Measurements from ENCODE around the gene EXOC6B. TPM values are rescaled to one million over a fixed set of nuclear protein-coding genes. Genes with fewer than 3 reads are reported as not detected.

EXOC6B gene
- total and polyA plus RNA-seq, 8 donors: 2.4 to 19.2 (median 11.3) TPM

GRCh38 chr2:72176281-72176680, 649.6 kb downstream of the EXOC6B start:
- Histone ChIP-seq H3K27ac (no peak overlapping the region), H3K9me3 (no peaks in the 10 kb centered on the region), H3K4me3 (no peak overlapping the region), H3K27me3 (no peaks in the 10 kb centered on the region), H3K36me3 (peaks cover 0 to 3% (median 0%) of the 10 kb centered on the region in 3 donors), H3K4me1 (no peaks in the 10 kb centered on the region)
- WGBS, 2 donors: 71 to 73% methylated on average over 1 of the region's 1 CpG
- intact Hi-C loops (cut with DNase I): no loop called here
- TF ChIP-seq CTCF (IDR thresholded peaks at IDR 0.05): no peak
- FAIRE-seq (no peak), DNase-seq (no peak), ATAC-seq (no peak)

- TF ChIP-seq CTCF (IDR thresholded peaks at IDR 0.05): no peak
- FAIRE-seq (no peak), DNase-seq (no peak), ATAC-seq (no peak)
- Histone ChIP-seq H3K4me1 (no peaks in the 10 kb centered on the region), H3K36me3 (peaks cover 0 to 3% (median 0%) of the 10 kb centered on the region in 3 donors), H3K4me3 (no peak overlapping the region), H3K27me3 (no peaks in the 10 kb centered on the region), H3K27ac (no peak overlapping the region), H3K9me3 (no peaks in the 10 kb centered on the region)
- 87 to 91% methylated on average over 4 of the region's 4 CpGs for WGBS, 2 donors
- intact Hi-C loops (cut with DNase I): no loop called here
These were observed 650.2 kb downstream of the EXOC6B start for GRCh38 chr2:72175636-72176035.

DNA sequence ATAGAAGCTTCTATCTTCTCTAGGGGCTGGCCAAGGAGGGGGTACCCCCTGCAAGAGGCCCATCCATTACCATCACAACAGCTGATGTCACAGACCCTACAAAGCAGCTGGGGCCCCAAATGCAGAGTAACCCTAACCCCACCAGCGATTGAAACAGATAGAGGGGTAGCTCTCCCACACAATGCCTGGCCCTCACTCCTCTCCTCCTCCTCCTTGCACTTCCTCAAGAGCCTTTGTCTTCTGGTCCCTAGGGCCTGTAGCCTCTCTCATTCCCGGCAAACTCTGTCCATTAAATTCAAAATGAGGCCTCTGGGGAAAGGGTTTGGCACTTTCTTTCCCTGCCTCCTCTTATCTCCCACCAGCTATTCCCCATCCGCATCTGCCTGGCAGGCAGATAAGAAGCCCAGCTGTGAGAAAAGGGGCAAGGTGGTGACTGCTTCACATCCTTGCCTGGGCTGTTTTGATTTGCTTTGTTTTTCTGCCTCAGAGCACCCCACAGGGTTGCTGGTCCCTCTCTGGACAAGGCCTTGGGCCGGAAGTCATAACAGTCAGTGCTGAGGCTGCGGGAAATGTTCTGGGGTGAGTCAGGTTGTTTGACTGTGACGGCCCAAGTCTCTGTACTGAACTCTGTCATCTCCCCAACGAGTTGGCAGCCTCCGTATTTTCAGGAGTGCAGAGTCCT, 652.1 kb downstream of the EXOC6B start:
- H3K27ac ChIP-seq: no peak overlapping the region
- DNase-seq (no peak), ATAC-seq (no peak), FAIRE-seq (no peak)
- H3K36me3 ChIP-seq: peaks cover 0 to 3% (median 0%) of the 10 kb centered on the region in 3 donors
- no peaks in the 10 kb centered on the region for H3K4me1 ChIP-seq
- 64 to 65% methylated on average over 8 of the region's 8 CpGs for WGBS, 2 donors
- no peak overlapping the region for H3K4me3 ChIP-seq
- TF ChIP-seq CTCF (IDR thresholded peaks at IDR 0.05): no peak
- intact Hi-C loops (cut with DNase I): no loop called here
- H3K27me3 ChIP-seq: no peaks in the 10 kb centered on the region
- H3K9me3 ChIP-seq: no peaks in the 10 kb centered on the region

DNA sequence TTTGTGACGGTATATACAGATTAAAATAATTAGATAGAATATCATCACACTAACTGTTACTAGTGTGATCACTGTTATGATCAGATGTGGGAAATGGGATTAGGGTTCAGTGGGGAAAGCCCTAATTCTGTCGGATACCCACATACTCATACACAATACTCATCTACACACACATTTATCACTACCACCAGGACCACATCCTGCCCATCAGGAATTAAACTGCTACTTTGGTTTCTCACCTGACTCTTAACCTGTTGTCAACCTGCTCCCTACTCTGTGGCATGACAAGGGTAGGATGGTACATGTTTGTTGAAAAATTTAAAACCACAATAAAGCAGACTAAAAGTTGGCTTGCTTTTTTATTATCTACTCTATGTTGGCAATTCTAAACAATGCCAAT, 653.4 kb downstream of the EXOC6B start:
- WGBS, 2 donors: 85 to 91% methylated on average over 2 of the region's 2 CpGs
- no peak for DNase-seq
- no peaks in the 10 kb centered on the region for H3K27me3 ChIP-seq
- H3K4me3 ChIP-seq: no peak overlapping the region
- H3K4me1 ChIP-seq: no peaks in the 10 kb centered on the region
- TF ChIP-seq CTCF (IDR thresholded peaks at IDR 0.05): no peak
- no peak overlapping the region for H3K27ac ChIP-seq
- intact Hi-C loops (cut with DNase I): no loop called here
- no peaks in the 10 kb centered on the region for H3K9me3 ChIP-seq
- no peak for ATAC-seq
- H3K36me3 ChIP-seq: no peaks in the 10 kb centered on the region
- no peak for FAIRE-seq

DNA sequence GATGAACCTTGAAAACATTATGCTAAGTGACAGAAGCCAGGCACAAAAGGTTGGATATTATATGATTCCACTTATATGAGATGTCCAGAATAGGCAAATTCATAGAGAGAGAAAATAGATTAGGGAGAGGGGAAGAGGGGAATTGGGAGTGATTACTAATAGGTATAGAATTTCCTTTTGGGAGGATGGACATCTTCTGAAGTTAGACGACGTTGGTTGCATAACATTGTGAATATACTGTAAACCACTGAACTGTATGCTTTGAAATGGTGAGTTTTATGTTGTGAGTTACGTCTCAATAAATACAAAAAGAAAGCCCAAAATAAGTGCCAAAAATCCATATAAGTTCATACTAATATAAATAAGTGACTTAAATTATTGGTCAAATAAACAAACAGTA, 659.6 kb downstream of the EXOC6B start:
- no peaks in the 10 kb centered on the region for H3K36me3 ChIP-seq
- ATAC-seq (no peak), DNase-seq (no peak), FAIRE-seq (no peak)
- no peak for TF ChIP-seq CTCF (IDR thresholded peaks at IDR 0.05)
- no peaks in the 10 kb centered on the region for H3K27me3 ChIP-seq
- H3K27ac ChIP-seq: no peak overlapping the region
- no peak overlapping the region for H3K4me3 ChIP-seq
- 72 to 87% methylated on average over 3 of the region's 3 CpGs for WGBS, 2 donors
- intact Hi-C loops (cut with DNase I): no loop called here
- H3K4me1 ChIP-seq: no peaks in the 10 kb centered on the region
- H3K9me3 ChIP-seq: no peaks in the 10 kb centered on the region

All from pancreas (tissue), 10 donors.